Lower leg skin (tissue), 4 donors: ENCODE measurements around the gene GPC6. TPM values are rescaled to one million over a fixed set of nuclear protein-coding genes. Genes with fewer than 3 reads are reported as not detected.

Experiments used
- DNase-seq, 2 donors: peaks; one replicate each; pipeline ENCODE4 v3.0.0-alpha.2; 2019; ENCODE audit warnings: low spot score in 2 of 2
- H3K4me3 ChIP-seq: fragments of 200-600 bp; sonication (generic); 2 replicates; pipeline ENCODE4 v1.5.1; 2017; ENCODE audit warnings: mild to moderate bottlenecking, low read depth; ENCODE audit not compliant: poor library complexity, severe bottlenecking
- POLR2A ChIP-seq, 2 donors: fragments of 450-650 bp; IDR thresholded peaks; one replicate each; pipeline ENCODE4 v1.6.1; 2016 to 2017; ENCODE audit warnings: antibody characterized with exemption in 2 of 2, mild to moderate bottlenecking in 1 of 2, moderate library complexity in 1 of 2
- WGBS, 2 donors: methylation state at CpG; one replicate each; pipeline ENCODE4 v1.1.5; 2018; 5-methylcytosine and 5-hydroxymethylcytosine counted together
- intact Hi-C: fragments of 100-400 bp; cut with DNase I; formaldehyde crosslinking; loops from one replicate; pipeline ENCODE4 v1.15.0; 2023; ENCODE audit warnings: low total_unique reads
- total RNA-seq, 4 donors: library from RNA; depleted of rRNA; stranded (reverse); fragments of >200 nt; gene quantifications; one replicate each; pipeline ENCODE4 v1.1.0, GENCODE V29; 2016
- TF ChIP-seq, protein P1 (sequence below), 3 donors: fragments of 450-650 bp; IDR thresholded peaks; one replicate each; pipeline ENCODE4 v1.5.1; 2016; ENCODE audit warnings: antibody characterized with exemption in 3 of 3, mild to moderate bottlenecking in 3 of 3, moderate library complexity in 2 of 3

GPC6 gene
- total RNA-seq, 4 donors from 2014 or later = 1.4 to 5.2 (median 2.5) TPM

DNA sequence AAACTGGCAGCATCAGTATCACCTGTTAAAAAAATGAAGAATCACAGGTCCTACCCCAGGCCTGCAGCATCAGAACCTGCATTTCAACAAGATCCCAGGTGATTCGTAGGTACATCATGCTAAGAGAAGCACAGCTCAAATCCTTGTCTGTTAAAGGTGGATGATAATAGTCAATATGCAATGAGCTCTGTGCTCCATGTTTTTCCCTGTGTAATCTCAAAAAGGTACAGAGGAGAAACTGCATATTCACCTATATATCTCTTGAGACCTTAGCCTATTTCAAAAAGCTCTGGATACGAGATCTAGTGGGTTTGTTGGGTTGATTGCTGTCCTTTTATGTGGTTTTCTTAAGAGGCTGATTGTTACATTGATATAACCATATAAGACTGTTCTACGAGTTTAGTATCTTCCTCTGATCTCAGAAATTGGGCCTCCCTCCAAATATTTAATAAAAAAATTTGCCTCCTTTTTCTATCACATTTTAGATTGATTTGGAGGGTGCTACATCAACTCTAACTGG is 1104.0 kb downstream of the GPC6 start:
- 66 to 68% methylated on average over 3 of the region's 3 CpGs for WGBS, 2 donors
- no peak overlapping the region for H3K4me3 ChIP-seq
- intact Hi-C loops = no loop called here
- no peak for DNase-seq
- no peak for TF ChIP-seq POLR2A (IDR thresholded peaks at IDR 0.05)
- TF ChIP-seq, protein P1, sequence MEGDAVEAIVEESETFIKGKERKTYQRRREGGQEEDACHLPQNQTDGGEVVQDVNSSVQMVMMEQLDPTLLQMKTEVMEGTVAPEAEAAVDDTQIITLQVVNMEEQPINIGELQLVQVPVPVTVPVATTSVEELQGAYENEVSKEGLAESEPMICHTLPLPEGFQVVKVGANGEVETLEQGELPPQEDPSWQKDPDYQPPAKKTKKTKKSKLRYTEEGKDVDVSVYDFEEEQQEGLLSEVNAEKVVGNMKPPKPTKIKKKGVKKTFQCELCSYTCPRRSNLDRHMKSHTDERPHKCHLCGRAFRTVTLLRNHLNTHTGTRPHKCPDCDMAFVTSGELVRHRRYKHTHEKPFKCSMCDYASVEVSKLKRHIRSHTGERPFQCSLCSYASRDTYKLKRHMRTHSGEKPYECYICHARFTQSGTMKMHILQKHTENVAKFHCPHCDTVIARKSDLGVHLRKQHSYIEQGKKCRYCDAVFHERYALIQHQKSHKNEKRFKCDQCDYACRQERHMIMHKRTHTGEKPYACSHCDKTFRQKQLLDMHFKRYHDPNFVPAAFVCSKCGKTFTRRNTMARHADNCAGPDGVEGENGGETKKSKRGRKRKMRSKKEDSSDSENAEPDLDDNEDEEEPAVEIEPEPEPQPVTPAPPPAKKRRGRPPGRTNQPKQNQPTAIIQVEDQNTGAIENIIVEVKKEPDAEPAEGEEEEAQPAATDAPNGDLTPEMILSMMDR (IDR thresholded peaks at IDR 0.05) = no peak

DNA sequence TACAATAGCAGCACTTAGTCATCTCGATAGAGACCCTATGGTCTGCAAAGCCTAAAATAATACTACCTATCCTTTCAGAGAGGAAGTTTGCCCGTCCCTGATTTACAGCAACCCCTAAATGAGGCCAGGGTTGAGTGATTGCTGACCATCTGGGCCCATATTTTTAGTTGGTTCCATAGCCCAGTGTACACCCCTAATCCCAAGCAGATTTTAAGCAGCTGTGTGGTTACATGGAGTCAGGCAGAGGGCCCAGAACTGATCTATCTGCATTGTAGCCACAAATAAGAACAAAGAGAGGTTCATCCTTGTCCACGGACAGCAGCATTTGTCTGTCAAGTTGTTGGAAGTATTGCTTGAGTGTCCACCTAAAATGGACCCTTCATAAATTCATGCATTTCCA is 1104.7 kb downstream of the GPC6 start:
- TF ChIP-seq POLR2A (IDR thresholded peaks at IDR 0.05) = no peak
- TF ChIP-seq, protein P1 (IDR thresholded peaks at IDR 0.05) = no peak
- H3K4me3 ChIP-seq = no peak overlapping the region
- WGBS, 2 donors = 71 to 97% methylated on average over 3 of the region's 3 CpGs
- no peak for DNase-seq
- intact Hi-C loops = no loop called here

DNA sequence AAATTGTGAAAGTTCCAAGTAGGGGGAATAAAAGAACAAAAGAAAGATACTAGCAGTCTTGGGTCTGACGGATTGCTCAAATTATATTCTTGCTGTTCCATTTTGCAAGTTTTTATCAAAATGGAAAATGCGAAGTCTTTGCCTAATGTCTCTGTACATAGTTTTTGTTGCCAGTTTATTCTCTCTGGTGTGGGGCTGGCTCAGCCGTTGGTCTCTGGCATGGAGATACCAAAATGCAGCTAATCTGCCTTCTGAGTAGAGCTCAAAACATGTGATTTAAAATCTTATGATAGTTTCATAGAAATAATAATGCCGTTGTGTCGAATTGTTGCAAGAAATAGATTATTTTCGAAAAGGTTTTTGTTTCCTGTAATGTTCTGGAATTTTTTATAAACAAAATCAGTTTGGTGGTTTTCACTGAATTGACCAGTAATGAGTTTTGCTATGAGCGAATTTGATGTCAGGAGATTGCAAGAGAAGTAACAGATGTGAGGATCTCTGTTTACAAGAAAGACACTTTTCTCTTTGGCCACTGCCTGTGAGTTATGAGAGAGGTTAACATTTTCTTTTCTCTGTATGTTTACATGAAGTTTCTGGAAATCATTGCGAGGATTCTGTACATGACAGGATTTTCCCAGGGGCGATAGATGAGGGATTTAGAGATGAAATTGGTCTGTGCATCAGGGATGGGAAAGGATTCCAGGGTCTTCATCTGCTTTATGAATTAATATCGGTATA is 1105.9 kb downstream of the GPC6 start:
- intact Hi-C loops = no loop called here
- DNase-seq = no peak
- no peak for TF ChIP-seq POLR2A (IDR thresholded peaks at IDR 0.05)
- TF ChIP-seq, protein P1 (IDR thresholded peaks at IDR 0.05) = no peak
- 86 to 90% methylated on average over 10 of the region's 10 CpGs for WGBS, 2 donors
- H3K4me3 ChIP-seq = no peak overlapping the region

DNA sequence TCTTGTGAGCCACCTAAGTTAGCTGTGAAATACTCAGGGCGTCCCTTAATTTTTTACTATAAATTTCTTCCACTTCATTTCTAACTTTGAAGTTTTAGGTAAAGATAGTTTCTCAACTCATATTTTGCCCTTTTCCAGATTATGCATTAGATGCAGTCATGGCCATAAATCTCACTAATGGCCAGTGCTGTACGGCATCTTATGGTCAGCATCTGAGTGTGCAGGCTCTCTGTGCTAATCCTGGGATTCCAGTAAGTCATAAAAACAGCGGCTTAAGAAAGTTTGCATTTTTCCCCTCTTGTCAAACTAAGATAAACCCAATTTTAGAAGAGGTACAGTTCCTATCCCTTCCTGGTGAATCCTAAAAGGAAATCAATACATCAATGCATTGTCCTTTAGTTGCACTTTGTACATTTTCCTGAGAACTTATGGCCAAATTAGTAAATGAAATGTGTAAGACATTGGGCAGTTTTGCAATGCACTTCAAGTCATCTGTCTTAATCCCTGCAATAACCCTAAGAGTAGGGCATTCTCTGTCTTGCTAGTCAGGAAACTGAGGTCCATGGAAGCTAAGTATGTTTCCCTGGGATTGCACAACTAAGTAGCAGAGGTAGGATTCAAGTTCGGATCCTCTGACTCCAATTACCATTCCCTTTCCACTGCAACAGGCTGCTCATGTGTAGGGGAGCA is 1106.7 kb downstream of the GPC6 start:
- DNase-seq = no peak
- intact Hi-C loops = no loop called here
- WGBS, 2 donors = 89 to 93% methylated on average over 4 of the region's 4 CpGs
- TF ChIP-seq, protein P1 (IDR thresholded peaks at IDR 0.05) = no peak
- no peak for TF ChIP-seq POLR2A (IDR thresholded peaks at IDR 0.05)
- H3K4me3 ChIP-seq = no peak overlapping the region

DNA sequence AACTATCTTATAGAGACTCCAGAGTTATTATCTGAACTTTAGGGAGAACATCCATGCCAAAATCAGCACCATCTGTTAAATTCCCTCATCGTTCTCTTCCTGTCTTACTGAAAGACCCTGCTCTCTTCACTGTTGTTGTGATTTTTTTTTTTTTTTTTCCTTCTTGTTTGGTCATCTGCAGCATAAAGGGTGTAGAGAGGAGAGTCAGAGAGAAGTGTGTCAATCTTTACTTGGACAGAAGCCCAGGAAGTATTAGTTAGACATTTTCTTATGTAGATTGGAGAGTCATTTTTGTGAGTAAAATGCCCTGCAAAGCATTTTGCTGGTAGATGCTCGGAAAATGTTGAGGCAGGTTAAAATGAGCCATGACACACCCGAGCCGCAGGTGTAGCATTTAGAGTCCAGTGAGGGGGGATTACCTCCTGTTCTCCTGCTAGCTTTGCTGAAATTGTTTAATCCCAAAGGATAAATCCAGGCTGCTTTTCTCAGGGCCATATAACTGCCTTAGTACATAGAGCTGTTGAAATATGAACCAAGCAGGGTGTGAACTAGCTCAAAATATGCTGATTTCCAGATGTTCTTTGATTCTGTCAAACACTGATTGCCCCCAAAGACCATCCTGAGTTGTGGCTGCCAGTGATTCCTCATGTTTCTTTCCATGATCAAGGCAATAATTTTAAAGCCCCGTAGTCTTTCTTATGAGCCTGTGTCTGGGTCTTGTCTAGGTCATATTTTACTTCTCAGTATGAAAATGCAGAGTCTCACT is 1109.3 kb downstream of the GPC6 start:
- no peak for DNase-seq
- 55 to 59% methylated on average over 5 of the region's 5 CpGs for WGBS, 2 donors
- intact Hi-C loops = no loop called here
- no peak overlapping the region for H3K4me3 ChIP-seq
- TF ChIP-seq, protein P1 (IDR thresholded peaks at IDR 0.05) = no peak
- no peak for TF ChIP-seq POLR2A (IDR thresholded peaks at IDR 0.05)
